BLaER1 (cell line): Measurements from ENCODE around the gene SLC25A22.

Experiments
- H3K27ac ChIP-seq: shearing (Covaris generic); formaldehyde crosslinking; 2 replicates; pipeline ENCODE4 v1.8.1; 2022
- H3K27me3 ChIP-seq: shearing (Covaris generic); formaldehyde crosslinking; 2 replicates; pipeline ENCODE4 v1.8.1; 2022
- H3K36me3 ChIP-seq: shearing (Covaris generic); formaldehyde crosslinking; 2 replicates; pipeline ENCODE4 v1.8.1; 2022
- H3K4me1 ChIP-seq: shearing (Covaris generic); formaldehyde crosslinking; 2 replicates; pipeline ENCODE4 v1.8.1; 2022
- H3K4me2 ChIP-seq: shearing (Covaris generic); formaldehyde crosslinking; 2 replicates; pipeline ENCODE4 v1.8.1; 2022
- H3K4me3 ChIP-seq: shearing (Covaris generic); formaldehyde crosslinking; 2 replicates; pipeline ENCODE4 v1.8.1; 2022
- H3K9ac ChIP-seq: shearing (Covaris generic); formaldehyde crosslinking; 2 replicates; pipeline ENCODE4 v1.8.1; 2022
- H3K9me3 ChIP-seq: shearing (Covaris generic); formaldehyde crosslinking; 2 replicates; pipeline ENCODE4 v1.8.1; 2022
- H4K20me1 ChIP-seq: shearing (Covaris generic); formaldehyde crosslinking; 2 replicates; pipeline ENCODE4 v1.8.1; 2022
- Cebpa-rat ChIP-seq: shearing (Covaris generic); IDR thresholded peaks from 2 replicates; pipeline ENCODE4 v1.8.1; 2022

The SLC25A22 gene

DNA sequence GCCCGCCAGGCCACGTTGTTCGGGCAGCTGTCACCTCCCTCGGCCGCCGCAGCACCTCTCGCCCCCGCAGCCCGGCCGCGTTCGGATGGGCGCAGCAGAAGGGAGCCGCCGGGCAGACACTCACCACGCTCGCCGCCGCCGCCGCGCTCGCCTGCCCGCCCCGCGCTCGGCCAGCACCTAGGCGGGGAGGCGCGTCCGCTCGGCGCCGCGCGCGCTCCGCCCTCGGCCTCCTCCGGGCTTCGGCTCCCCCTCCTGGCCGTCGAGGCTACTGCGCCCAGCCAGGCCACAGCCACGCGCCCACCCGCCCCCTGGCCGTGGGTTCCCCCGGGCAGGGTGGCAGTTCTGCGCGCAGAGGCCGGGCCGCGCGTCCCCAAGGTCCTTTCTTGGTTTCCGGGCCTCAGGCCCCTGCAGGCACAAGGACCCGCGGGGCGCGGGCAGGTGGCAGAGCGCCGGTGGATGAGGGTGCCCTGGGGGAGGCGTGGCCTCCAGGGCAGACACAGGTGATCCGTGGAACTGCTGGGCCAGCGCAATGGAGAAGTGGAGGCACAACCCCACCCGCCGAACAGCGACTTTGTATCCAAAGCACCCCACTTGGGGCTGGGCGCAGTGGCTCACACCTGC, at the start of gene SLC25A22:
TSS of gene SLC25A22 (minus strand) at position 189 of the 621 bp plus-strand sequence. CDS start 3,275 bp downstream, outside the sequence.
- peaks cover 52% of the 10 kb centered on the region for H4K20me1 ChIP-seq
- peak within 1 kb of the TSS; percentile 100 for H3K4me2 ChIP-seq
- peaks cover 60% of the 10 kb centered on the region for H3K36me3 ChIP-seq
- no peaks in the 10 kb centered on the region for H3K27me3 ChIP-seq
- peak within 1 kb of the TSS; percentile 90 for H3K9ac ChIP-seq
- H3K4me3 ChIP-seq: peak within 1 kb of the TSS; percentile 97
- H3K27ac ChIP-seq: peak within 1 kb of the TSS; percentile 88
- H3K4me1 ChIP-seq: peaks cover 45% of the 10 kb centered on the region
- TF ChIP-seq Cebpa-rat: no peak
- H3K9me3 ChIP-seq: no peaks in the 10 kb centered on the region

DNA sequence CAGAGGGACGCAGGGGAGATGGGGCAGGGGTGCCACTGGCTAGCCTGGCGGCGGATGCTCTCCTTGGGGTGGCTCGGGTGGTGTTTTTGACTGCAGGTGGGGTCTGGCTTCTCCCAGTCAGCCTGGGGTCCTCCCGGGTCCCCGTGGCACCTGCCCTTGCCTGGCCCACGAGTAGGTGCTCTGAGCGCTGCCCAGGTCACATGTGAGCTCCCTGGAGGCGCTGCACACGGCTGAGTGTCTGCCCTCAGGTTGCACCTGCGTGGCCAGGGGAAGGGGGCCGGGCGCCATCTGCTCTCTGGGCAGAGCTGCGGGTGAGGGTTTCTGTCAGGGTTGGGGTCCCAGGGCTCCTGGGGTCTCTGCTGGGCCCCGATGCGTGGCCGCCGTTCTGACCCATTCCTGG, 49.8 kb upstream of the SLC25A22 start:
- Histone ChIP-seq H3K9me3 (no peaks in the 10 kb centered on the region), H3K36me3 (no peaks in the 10 kb centered on the region), H3K9ac (no peak overlapping the region), H3K4me1 (peaks cover 84% of the 10 kb centered on the region), H3K4me2 (peak overlapping the region; percentile 98), H3K27me3 (no peaks in the 10 kb centered on the region), H4K20me1 (peaks cover 69% of the 10 kb centered on the region), H3K4me3 (no peak overlapping the region), H3K27ac (peak overlapping the region; percentile 13; the same call in 1 of the 2 replicates)
- TF ChIP-seq Cebpa-rat: no peak

DNA sequence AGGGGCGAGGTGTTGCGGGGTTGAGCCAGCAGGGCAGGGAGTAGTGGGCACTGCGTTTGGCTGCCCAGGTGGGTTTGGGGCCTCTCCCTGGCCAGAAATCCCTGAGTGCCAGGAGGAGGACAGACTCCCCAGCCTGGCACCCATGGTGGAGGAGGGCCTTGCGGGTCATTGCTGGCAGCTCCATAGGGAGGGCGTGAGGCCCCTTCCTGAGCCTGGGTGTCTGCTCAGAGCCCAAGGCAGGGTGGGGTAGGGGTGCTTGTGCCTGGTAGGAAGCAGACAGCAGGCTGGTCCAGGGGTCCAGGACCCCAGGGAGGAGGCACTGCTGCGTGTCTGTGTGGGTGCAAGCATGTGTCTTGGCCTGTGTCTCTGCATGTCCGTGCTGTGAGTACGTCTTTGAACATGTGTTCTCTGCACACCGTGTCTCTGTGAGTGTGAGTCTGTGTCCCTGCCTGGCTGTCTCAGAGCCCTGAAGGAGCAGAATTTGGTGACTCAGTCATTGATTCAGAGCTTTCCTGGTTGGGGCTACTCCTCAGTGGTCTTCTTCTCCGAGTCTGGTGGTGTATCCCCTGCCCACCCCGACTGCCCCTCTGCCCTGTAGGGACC, 48.5 kb upstream of the SLC25A22 start:
- TF ChIP-seq Cebpa-rat: no peak
- Histone ChIP-seq H3K36me3 (no peaks in the 10 kb centered on the region), H3K27me3 (no peaks in the 10 kb centered on the region), H3K4me1 (peaks cover 76% of the 10 kb centered on the region), H3K9ac (peak overlapping the region; percentile 59; the same call in 1 of the 2 replicates), H3K4me2 (peak overlapping the region; percentile 98), H4K20me1 (peaks cover 66% of the 10 kb centered on the region), H3K27ac (peak overlapping the region; percentile 66; the same call in 1 of the 2 replicates), H3K4me3 (no peak overlapping the region), H3K9me3 (no peaks in the 10 kb centered on the region)

DNA sequence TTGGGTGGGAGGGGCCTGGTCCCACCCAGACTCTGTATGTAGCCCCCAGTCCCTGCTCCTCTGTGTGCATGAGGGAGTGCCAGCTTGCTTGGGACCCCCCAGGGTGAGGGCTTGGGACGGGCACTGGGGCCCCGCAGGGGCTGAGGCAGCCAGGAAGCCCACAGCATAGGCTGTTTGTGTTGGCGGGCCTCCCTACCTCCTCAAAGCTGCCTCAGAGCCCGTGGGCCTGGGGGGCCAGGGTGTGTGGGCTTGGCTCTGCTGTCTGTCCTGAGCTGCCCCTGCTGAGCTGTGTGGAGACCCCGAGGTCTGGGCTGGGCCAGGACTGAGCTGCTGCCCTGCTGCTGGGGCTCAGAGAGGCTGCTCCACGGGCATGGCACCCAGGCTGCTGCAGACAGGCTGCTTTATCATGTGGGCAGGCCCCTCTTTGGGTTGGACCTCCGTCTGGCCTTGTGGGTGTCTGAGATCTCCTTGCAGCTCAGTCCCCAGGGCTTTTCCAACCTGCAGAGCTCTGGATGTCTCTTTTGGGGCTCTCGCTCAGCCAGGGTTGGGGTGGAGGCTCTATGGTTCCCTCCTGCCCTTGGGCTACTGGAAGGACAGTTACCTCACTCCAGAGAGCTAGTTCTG, 47.9 kb upstream of the SLC25A22 start:
- H3K4me2 ChIP-seq: peak overlapping the region; percentile 98
- H3K9me3 ChIP-seq: no peaks in the 10 kb centered on the region
- H4K20me1 ChIP-seq: peaks cover 66% of the 10 kb centered on the region
- peaks cover 76% of the 10 kb centered on the region for H3K4me1 ChIP-seq
- TF ChIP-seq Cebpa-rat: no peak
- H3K9ac ChIP-seq: peak overlapping the region; percentile 59; the same call in 1 of the 2 replicates
- no peaks in the 10 kb centered on the region for H3K27me3 ChIP-seq
- H3K36me3 ChIP-seq: peaks cover 2% of the 10 kb centered on the region
- peak overlapping the region; percentile 66 for H3K27ac ChIP-seq
- H3K4me3 ChIP-seq: no peak overlapping the region

DNA sequence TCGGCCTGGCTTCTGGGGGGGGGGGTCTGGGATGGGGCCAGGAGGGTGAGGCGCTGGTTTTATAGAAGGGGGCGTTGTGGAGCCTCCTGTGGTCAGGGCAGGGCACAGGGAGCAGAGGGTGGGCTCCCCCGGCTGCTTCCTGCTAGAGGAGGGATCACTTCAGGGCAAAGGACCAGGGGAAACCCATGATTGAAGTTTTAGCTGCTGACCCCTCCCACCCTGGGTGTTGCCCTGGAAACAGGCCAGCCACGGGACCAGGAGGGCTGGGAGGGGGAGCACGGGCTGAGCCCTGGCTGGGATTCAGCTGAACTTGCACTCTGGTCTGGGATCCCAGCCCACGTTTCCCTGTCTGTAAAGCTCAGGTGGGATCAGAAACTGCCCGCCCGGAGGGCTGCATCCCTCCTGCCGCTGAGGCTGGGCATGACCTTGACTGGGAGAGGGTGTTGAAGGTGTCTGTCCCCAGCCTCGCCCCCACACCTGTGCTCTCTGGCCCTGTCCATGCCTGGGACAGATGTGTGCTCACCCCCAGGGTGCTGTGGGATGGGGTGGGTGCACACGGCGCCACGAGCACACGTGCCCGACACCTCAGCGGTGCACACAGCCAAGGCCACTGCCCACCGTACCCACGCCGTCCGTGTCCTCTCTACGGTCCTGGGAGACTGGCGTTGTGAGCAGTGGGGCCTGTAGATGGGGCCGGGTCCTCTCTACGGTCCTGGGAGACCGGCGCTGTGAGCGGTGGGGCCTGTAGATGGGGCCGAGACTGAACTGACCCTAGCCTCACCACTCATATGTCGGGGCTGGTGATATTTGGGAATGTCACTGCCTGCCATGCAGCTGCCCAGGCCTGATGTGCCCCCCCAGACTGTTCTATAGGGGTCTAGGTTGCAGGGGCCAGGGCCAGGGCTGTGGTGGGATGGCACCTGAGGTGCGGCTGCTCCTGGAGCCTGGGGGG, 46.9 kb upstream of the SLC25A22 start:
- Histone ChIP-seq H4K20me1 (peaks cover 66% of the 10 kb centered on the region), H3K4me2 (peak overlapping the region; percentile 98), H3K9ac (peak overlapping the region; percentile 59), H3K27ac (peak overlapping the region; percentile 66), H3K27me3 (no peaks in the 10 kb centered on the region), H3K4me3 (0 out of 2 replicates have a peak overlapping the region, but pooled peaks have one; percentile 18), H3K4me1 (peaks cover 73% of the 10 kb centered on the region), H3K36me3 (peaks cover 12% of the 10 kb centered on the region), H3K9me3 (no peaks in the 10 kb centered on the region)
- TF ChIP-seq Cebpa-rat: no peak

DNA sequence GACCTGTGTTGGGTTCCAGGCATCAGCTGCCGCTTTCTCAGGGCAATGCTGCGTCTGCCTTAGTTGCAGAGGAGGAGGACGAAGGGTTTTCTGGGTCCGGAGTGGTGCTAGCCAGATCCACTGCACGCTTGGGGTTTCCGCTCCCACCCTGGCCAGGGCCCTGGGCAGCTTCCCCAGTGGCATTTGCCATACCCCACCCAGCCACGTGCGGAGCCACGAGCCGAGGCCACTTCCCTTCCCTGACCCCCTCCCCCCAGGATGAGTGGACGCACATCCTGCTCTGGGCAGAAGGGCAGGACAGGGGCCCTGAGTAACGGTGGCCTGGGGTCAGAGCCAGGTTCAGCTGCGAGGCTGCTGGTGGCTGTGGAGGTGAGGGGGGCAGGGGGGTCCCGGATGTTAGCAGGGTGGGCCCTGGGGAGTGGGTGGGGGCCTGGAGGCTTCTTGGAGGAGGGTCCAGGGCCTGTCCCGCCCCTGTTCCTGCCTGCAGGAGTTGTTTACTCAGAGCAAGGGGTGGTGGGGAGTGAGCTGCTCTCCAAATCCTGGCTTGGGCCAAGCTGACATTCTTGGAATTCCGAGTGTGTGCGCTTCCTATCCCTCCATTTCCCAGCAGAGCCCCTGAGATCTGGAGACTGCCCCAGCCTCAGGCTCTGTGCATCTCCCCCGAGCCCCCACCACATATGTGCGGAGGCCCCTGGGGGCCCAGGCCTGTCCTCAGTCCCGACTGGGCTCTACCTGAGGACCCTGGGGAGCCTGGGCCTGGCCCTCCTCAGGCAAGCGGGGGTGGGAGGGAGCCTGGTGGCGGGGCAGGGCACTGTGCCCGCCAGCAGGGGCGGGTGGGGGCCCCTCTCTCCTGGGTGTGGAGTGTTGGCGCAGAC, 46.0 kb upstream of the SLC25A22 start:
- Histone ChIP-seq H3K4me2 (peak overlapping the region; percentile 98), H3K9me3 (no peaks in the 10 kb centered on the region), H3K9ac (peak overlapping the region; percentile 98), H3K27ac (peak overlapping the region; percentile 100), H3K36me3 (peaks cover 21% of the 10 kb centered on the region), H3K27me3 (no peaks in the 10 kb centered on the region), H3K4me1 (peaks cover 69% of the 10 kb centered on the region), H4K20me1 (peaks cover 70% of the 10 kb centered on the region), H3K4me3 (peak overlapping the region; percentile 82)
- TF ChIP-seq Cebpa-rat: no peak

DNA sequence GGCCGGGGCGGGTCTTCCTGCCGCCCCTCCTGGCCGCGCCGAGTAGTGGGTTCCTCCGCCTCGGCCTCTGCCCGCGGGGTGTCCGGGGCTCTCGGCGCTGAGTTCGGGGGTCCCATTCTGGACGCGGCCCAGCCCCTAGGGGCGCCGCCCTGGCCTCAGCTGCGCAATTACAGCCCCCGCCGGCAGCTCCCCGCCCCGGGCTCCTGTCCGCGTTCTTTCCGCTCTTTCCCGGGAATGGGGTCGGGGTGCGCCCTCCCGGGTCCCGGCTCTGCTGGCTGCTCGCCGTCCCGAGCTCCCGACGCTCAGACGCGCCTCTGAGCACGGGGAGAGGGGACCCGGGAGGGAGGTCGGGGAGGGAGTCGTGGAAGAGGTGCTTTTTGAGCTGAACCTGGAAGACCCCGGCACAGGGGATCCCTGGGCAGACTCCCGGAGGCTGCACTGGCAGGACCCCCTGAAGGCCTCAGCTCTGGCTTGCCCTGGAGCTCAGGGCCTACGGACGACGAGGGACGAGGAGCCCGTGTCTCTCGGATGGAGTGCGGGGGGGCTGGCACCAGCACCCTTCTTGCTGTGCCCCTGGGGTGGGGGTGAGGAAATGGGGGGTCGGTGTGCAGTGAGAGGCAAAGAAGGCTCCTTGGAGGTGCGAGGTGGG, 45.1 kb upstream of the SLC25A22 start:
- Histone ChIP-seq H3K9me3 (no peaks in the 10 kb centered on the region), H3K36me3 (peaks cover 30% of the 10 kb centered on the region), H3K27ac (peak overlapping the region; percentile 100), H3K9ac (peak overlapping the region; percentile 98), H3K4me3 (peak overlapping the region; percentile 82), H3K4me1 (peaks cover 60% of the 10 kb centered on the region), H3K27me3 (no peaks in the 10 kb centered on the region), H4K20me1 (peaks cover 69% of the 10 kb centered on the region), H3K4me2 (peak overlapping the region; percentile 98)
- no peak for TF ChIP-seq Cebpa-rat

DNA sequence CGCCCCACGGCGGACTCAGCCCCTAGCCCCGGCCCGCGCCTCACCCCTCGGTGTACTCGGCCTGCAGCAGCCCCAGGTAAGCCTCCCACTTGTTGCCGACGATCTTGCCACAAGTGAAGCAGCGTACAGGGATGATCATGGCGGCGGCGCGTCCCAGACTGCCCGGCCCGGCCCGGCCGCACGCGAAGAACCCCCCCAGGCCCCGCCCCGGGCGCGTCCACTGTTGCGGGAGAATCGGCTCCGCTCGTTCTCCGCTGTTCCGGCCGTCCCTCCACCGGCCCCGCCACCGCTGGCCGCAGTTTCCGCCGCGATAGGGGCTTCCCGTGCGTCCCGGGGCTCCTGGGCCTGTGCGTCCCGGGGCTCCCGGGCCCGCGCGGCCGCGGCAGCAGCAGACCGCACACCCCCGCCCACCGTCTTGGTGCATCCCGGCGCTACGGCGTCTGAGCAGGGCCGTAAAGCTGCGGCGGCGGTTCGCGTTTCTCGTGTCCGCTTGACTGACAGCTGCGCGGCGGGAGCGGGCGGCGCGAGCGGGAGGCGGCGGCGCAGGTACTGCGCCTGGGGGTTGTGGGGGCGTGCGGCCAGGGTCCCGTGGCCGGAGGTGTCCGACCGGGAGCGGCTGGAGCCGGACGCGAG, 44.4 kb upstream of the SLC25A22 start, which contains the start of the genes POLR2L and TSPAN4:
TSS of gene POLR2L (minus strand) at position 160 of the 633 bp plus-strand sequence. CDS start at position 139, 21 bp downstream.
TSS of gene TSPAN4 (plus strand) at position 483 of the 633 bp plus-strand sequence. CDS start 7,453 bp downstream, outside the sequence.
- Histone ChIP-seq H3K4me1 (peaks cover 58% of the 10 kb centered on the region), H4K20me1 (peaks cover 71% of the 10 kb centered on the region), H3K4me3 (peak within 1 kb of the TSS; percentile 82), H3K27me3 (no peaks in the 10 kb centered on the region), H3K9ac (peak within 1 kb of the TSS; percentile 98), H3K9me3 (no peaks in the 10 kb centered on the region), H3K36me3 (peaks cover 36% of the 10 kb centered on the region), H3K27ac (peak within 1 kb of the TSS; percentile 100), H3K4me2 (peak within 1 kb of the TSS; percentile 98)
- TF ChIP-seq Cebpa-rat: no peak
